Body of pancreas (tissue), 4 donors: ENCODE data around the gene ACTL10. TPM values are rescaled to one million over a fixed set of nuclear protein-coding genes. Genes with fewer than 3 reads are reported as not detected.

Source experiments
- ATAC-seq: fragments of 150-250 bp; one replicate; pipeline ENCODE4 v1.9.1; 2016
- DNase-seq, 4 donors: peaks; one replicate each; pipeline ENCODE4 v3.0.0-alpha.2; 2019
- H3K27ac ChIP-seq, 4 donors: fragments of 200-600 bp; sonication (generic); 1 replicate in 3 of 4; 2 replicates in 1 of 4; pipeline versions ENCODE4 v1.5.1 to v1.6.1; 2016 to 2019; ENCODE audit warnings: mild to moderate bottlenecking in 1 of 4, mixed read lengths in 1 of 4, moderate library complexity in 1 of 4
- H3K27me3 ChIP-seq, 2 donors: fragments of 200-600 bp; sonication (generic); one replicate each; pipeline ENCODE4 v1.6.0; 2016; ENCODE audit warnings: mild to moderate bottlenecking in 1 of 2
- H3K36me3 ChIP-seq, 2 donors: fragments of 200-600 bp; sonication (generic); replicated peaks in 1 of 2; 2 replicates each; pipeline ENCODE4 v1.5.1; 2016; ENCODE audit warnings: low read depth in 2 of 2; ENCODE audit not compliant: insufficient read depth in 1 of 2
- H3K4me1 ChIP-seq: fragments of 200-600 bp; sonication (generic); one replicate; pipeline ENCODE4 v1.6.0; 2016
- H3K4me3 ChIP-seq, 2 donors: fragments of 200-600 bp; sonication (generic); 1 replicate in 1 of 2; 2 replicates in 1 of 2; pipeline ENCODE4 v1.5.1; 2016 to 2019
- H3K9me3 ChIP-seq, 3 donors: fragments of 200-600 bp; sonication (generic); 1 replicate in 2 of 3; 2 replicates in 1 of 3; pipeline ENCODE4 v1.5.1; 2016
- CTCF ChIP-seq, 7 experiments: fragments of 450-650 bp in 4 of 7; fragments of 200-600 bp in 3 of 7; sonication (generic) in 3 of 7; IDR thresholded peaks; one replicate each; pipeline ENCODE4 v1.5.1; 2016 to 2019; ENCODE audit warnings: antibody characterized with exemption in 7 of 7
- POLR2A ChIP-seq, 3 donors: fragments of 450-650 bp; IDR thresholded peaks; one replicate each; pipeline ENCODE4 v1.6.1; 2016; ENCODE audit warnings: antibody characterized with exemption in 3 of 3, mild to moderate bottlenecking in 2 of 3
- WGBS, 2 donors: methylation state at CpG; one replicate each; pipeline ENCODE4 v1.1.5; 2017; 5-methylcytosine and 5-hydroxymethylcytosine counted together
- intact Hi-C: fragments of 100-400 bp; cut with DNase I; formaldehyde crosslinking; loops from one replicate; pipeline ENCODE4 v1.15.1; 2023
- total RNA-seq, 2 donors: library from RNA; depleted of rRNA; stranded (reverse); fragments of >200 nt; gene quantifications; one replicate each; pipeline ENCODE4 v1.1.0, GENCODE V29; 2016

The ACTL10 gene
- total RNA-seq, 2 donors from 2014 or later, result 4.0 to 4.9 TPM

- Histone ChIP-seq H3K36me3 (peaks cover 0 to 3% of the 10 kb centered on the region in 2 donors), H3K4me3 (no peak overlapping the region), H3K9me3 (no peaks in the 10 kb centered on the region), H3K27me3 (no peaks in the 10 kb centered on the region), H3K4me1 (peaks cover 39% of the 10 kb centered on the region), H3K27ac (peak overlapping the region in 1 of 4 donors; percentile 75)
- intact Hi-C loops, result loop anchor here (5.0 kb wide), 1 partner anchor 210 kb away; no protein-coding TSS in a partner anchor
- WGBS, 2 donors, result 51 to 54% methylated on average over 9 to 17 of the region's 17 CpGs
- no peak for TF ChIP-seq CTCF (IDR thresholded peaks at IDR 0.05)
- no peak for TF ChIP-seq POLR2A (IDR thresholded peaks at IDR 0.05)
- ATAC-seq (no peak), DNase-seq (peak in 1 of 4 donors; percentile 41)
These were observed 5.8 kb downstream of the ACTL10 start for GRCh38 chr20:33672426-33673113.

DNA sequence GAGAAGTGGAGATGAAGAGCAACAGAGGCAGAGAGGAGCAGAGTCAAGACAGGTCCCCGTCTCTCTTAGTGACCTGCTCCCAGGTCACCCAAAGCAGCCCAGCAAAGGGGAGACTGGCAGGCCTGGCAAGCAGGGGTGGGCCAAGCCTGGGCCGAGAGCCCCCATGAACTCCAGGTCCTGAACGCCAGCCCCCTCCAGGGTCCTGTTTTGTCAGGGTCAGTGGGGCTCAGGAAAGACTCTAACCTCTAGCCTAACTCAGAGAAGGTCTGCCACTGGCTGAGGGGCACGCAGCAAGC lies 6.3 kb downstream of the ACTL10 start:
- peaks cover 34% of the 10 kb centered on the region for H3K4me1 ChIP-seq

GRCh38 chr20:33673410-33674293 lies 6.9 kb downstream of the ACTL10 start:
- Histone ChIP-seq H3K27ac (peak overlapping the region; percentile 5 to 75 (median 66)), H3K4me1 (peaks cover 30% of the 10 kb centered on the region), H3K36me3 (peaks cover 0 to 3% of the 10 kb centered on the region in 2 donors), H3K9me3 (no peaks in the 10 kb centered on the region), H3K4me3 (peak overlapping the region; percentile 34 to 35), H3K27me3 (no peaks in the 10 kb centered on the region)
- DNase-seq, result no peak
- intact Hi-C loops, result loop anchor here (5.0 kb wide), 1 partner anchor 211 kb away; no protein-coding TSS in a partner anchor
- peak; percentile 48 for ATAC-seq
- 8 to 17% methylated on average over 20 to 22 of the region's 29 CpGs for WGBS, 2 donors
- no peak for TF ChIP-seq POLR2A (IDR thresholded peaks at IDR 0.05)
- TF ChIP-seq CTCF (IDR thresholded peaks at IDR 0.05), result no peak

More for the DNA sequence above, 6.3 kb downstream of the ACTL10 start:
- TF ChIP-seq POLR2A (IDR thresholded peaks at IDR 0.05), result no peak
- TF ChIP-seq CTCF (IDR thresholded peaks at IDR 0.05), result no peak
- peaks cover 0 to 3% of the 10 kb centered on the region in 2 donors for H3K36me3 ChIP-seq
- peak overlapping the region in 2 of 4 donors; percentile 64 to 75 for H3K27ac ChIP-seq
- no peaks in the 10 kb centered on the region for H3K9me3 ChIP-seq
- no peaks in the 10 kb centered on the region for H3K27me3 ChIP-seq
- ATAC-seq (no peak), DNase-seq (no peak)
- no peak overlapping the region for H3K4me3 ChIP-seq
- intact Hi-C loops, result loop anchor here (5.0 kb wide), 1 partner anchor 211 kb away; no protein-coding TSS in a partner anchor
- 49 to 51% methylated on average over 3 to 4 of the region's 4 CpGs for WGBS, 2 donors

GRCh38 chr20:33674294-33675135 lies 7.8 kb downstream of the ACTL10 start, which contains the start of gene NECAB3:
NECAB3 (minus strand) TSS chr20:33674428; CDS start chr20:33674352, 76 bp downstream.
- ATAC-seq (peak; percentile 94), DNase-seq (peak; percentile 86 to 92 (median 87))
- H3K4me1 ChIP-seq, result peaks cover 30% of the 10 kb centered on the region
- no peaks in the 10 kb centered on the region for H3K27me3 ChIP-seq
- no peaks in the 10 kb centered on the region for H3K36me3 ChIP-seq
- H3K27ac ChIP-seq, result peak within 1 kb of the TSS; percentile 21 to 75 (median 66)
- TF ChIP-seq POLR2A (IDR thresholded peaks at IDR 0.05) (peak; percentile 44 to 49 (median 48)), CTCF (IDR thresholded peaks at IDR 0.05) (no peak)
- 7 to 33% methylated on average over 13 to 65 of the region's 73 CpGs for WGBS, 2 donors
- intact Hi-C loops, result loop anchor here (5.0 kb wide), 1 partner anchor 212 kb away; no protein-coding TSS in a partner anchor
- H3K4me3 ChIP-seq, result peak within 1 kb of the TSS; percentile 34 to 35
- no peaks in the 10 kb centered on the region for H3K9me3 ChIP-seq
